ENCODE results near the gene MYH9.
A peak's percentile ranks its signal among the peaks of the same experiment; 100 is the strongest.
"Not testable (repeated sequence)": the region's sequence is repeated elsewhere in the genome, so short reads cannot be mapped to it uniquely, and the experiment has no call there.

The MYH9 gene

DNA sequence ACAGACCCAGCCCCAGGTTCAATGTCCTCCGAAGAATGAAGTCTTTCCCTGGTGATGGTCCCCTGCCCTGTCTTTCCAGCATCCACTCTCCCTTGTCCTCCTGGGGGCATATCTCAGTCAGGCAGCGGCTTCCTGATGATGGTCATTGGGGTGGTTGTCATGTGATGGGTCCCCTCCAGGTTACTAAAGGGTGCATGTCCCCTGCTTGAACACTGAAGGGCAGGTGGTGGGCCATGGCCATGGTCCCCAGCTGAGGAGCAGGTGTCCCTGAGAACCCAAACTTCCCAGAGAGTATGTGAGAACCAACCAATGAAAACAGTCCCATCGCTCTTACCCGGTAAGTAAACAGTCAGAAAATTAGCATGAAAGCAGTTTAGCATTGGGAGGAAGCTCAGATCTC lies 120.7 kb downstream of the MYH9 start:
- no peak for DNase-seq (ENCODE audit: low spot score)

- DNase-seq (ENCODE audit: low spot score) = not testable (repeated sequence)
Observed at GRCh38 chr22:36263886-36264664, 123.7 kb downstream of the MYH9 start.

GRCh38 chr22:36263216-36263673 lies 124.5 kb downstream of the MYH9 start:
- not testable (repeated sequence) for DNase-seq (ENCODE audit: low spot score)

- DNase-seq (ENCODE audit: low spot score) = not testable (repeated sequence)
Observed at GRCh38 chr22:36262307-36262706, 125.5 kb downstream of the MYH9 start.

DNA sequence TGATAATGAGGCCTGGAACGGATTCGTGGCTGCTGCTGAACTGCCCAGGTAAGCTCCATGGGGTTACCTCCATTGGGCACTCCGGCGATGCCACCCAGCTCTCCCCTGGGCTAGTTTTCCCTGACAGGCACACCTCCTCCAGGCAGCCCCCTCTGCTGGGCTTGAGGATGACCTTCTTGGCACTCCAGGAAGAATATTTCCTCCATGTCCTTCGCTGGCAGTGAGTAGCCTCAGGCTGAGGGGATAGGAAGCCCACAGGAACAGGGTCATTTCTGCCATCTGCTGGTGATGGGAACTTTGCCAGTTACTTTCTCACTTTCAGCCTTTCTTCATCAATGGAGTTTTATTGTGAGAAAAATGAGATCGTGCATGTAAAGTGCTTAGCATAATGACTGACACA lies 126.1 kb downstream of the MYH9 start:
- DNase-seq (ENCODE audit: low spot score) = not testable (repeated sequence)

DNA sequence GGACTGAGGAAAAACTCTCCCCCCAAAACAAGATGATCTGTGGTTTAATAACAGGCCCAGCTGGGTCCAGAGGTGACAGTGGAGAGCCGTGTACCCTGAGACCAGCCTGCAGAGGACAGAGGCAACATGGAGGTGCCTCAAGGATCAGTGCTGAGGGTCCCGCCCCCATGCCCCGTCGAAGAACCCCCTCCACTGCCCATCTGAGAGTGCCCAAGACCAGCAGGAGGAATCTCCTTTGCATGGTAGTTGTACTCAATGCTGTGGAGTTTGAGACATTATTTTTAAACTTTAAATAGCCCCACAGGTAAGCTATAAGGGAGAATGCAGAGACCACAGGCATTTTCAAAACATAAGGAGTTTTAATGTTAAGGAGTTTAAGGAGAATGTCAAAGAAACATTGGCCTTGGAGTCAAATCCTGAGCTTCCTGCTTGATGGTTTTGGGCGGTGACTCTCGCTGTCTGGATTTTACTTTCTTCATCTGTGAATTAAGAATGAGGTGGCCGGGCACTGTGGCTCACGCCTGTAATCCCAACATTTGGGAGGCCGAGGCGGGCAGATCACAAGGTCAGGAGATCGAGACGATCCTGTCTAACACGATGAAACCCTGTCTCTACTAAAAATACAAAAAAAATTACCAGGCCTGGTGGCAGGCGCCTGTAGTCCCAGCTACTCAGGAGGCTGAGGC lies 128.0 kb downstream of the MYH9 start:
- DNase-seq (ENCODE audit: low spot score) = no peak

- no peak for DNase-seq (ENCODE audit: low spot score)
Observed at GRCh38 chr22:36258701-36259614, 128.8 kb downstream of the MYH9 start.

DNA sequence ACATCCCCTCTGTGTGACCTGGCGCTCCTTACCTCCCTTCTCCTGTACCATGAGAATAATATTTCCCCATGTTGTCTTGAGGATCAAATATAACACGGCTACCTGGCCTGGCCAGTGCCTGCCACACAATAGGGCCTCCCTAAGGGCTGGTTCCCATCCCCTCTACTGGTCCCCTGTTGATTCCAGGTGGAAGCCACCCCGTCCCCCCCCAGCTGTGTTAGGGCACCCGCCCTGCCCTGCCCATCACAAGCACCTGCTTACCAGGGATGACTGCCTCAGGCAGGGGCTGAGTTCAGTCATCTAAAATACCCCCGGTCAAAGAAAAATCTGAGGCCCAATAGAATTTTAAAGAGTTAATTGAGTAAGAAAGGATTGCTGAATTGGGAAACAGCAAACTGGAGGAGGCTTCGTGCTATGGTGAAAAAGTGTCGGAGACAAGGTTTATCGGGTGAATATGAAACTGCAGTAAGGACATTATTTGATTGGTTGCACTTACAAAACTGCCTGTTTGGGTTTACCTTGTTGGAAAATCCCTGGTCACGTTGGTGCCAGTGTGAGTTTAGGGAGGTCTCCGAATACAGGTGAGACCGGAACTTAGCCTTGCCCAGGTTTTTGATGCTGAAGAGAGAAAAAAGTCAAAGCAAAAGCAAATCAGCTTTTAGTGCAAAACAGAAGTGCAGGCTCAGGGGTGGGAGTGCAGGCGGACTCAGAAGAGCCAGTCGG lies 129.7 kb downstream of the MYH9 start:
- no peak for DNase-seq (ENCODE audit: low spot score)

DNA sequence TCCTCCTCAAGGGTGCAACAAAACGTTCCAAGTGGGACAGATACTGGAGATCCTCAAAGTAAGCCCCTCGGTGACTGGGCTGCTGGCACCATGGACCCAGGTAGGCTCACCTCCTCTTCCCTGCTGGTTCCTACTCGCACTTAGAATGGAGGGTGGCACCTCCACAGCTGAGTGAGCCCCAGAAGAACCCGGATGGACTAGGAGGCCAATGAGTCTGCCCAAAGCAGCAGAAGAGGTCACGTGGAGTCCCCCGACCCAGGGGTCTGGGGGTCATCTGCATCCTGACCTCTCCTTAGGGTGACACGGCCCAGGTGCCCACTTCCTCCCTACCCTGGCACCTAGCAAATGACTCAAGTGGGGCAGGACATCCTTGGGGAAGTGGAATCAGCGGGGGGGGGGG lies 130.5 kb downstream of the MYH9 start:
- DNase-seq (ENCODE audit: low spot score) = no peak

GRCh38 chr22:36256478-36256877 lies 131.3 kb downstream of the MYH9 start:
- DNase-seq (ENCODE audit: low spot score) = no peak

DNA sequence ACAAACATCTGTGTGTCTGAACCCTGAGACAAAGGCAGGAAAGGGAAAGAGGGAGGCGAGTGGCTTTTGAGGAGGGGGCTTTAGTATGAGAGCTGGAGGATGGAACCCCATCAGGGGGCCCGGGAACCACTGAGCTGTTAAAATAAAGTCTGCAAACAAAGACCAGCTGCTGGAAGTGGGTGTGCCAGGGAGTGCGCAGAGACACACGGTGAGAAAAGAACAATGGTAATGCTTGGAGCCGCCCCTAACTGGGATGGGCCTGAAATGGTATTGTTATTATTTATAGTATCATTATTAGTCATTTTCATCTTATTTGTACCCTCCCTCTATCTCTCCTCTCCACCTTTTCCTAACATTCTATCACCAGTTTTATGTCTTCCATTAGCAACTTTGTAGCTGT lies 132.2 kb downstream of the MYH9 start:
- DNase-seq (ENCODE audit: low spot score) = not testable (repeated sequence)

GRCh38 chr22:36253523-36254490 lies 134.0 kb downstream of the MYH9 start:
- no peak for DNase-seq (ENCODE audit: low spot score)

DNA sequence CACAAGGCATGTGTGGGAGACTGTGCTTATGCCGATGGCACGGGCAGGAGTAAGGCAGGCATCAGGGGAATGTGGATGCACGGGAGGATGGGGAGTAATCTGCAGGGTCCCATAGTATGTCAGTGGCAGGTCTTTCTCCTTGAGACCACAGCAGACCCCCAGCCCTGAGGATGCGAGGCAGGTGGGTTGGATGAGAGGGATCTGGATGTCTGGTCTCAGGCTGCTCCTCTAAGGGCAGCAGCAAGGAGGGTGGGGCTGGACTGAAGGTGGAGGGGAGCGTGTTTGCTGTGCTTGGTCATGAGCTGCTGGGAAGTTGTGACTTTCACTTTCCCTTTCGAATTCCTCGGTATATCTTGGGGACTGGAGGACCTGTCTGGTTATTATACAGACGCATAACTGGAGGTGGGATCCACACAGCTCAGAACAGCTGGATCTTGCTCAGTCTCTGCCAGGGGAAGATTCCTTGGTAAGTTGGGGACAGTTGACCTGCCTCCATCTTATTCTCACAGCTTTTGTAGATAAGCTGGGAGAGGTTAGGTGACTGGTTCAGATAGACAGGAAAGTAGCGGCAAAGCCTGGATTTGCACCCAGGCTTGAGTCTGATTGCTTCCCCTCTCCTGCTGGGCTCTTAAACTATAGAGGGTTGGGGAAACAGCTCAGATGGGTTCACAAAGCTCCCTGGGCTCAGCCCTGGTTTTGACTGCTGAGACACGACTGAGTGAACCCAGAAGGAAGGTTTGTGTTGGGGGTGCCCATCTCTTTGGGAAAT lies 134.8 kb downstream of the MYH9 start, which contains the start of gene APOL1:
APOL1 (plus strand) TSS at position 380 of the 769 bp plus-strand sequence. CDS start 1,823 bp downstream, outside the sequence.
- DNase-seq (ENCODE audit: low spot score) = peak; percentile 45

GRCh38 chr22:36251979-36252608 lies 135.7 kb downstream of the MYH9 start:
- not testable (repeated sequence) for DNase-seq (ENCODE audit: low spot score)

DNA sequence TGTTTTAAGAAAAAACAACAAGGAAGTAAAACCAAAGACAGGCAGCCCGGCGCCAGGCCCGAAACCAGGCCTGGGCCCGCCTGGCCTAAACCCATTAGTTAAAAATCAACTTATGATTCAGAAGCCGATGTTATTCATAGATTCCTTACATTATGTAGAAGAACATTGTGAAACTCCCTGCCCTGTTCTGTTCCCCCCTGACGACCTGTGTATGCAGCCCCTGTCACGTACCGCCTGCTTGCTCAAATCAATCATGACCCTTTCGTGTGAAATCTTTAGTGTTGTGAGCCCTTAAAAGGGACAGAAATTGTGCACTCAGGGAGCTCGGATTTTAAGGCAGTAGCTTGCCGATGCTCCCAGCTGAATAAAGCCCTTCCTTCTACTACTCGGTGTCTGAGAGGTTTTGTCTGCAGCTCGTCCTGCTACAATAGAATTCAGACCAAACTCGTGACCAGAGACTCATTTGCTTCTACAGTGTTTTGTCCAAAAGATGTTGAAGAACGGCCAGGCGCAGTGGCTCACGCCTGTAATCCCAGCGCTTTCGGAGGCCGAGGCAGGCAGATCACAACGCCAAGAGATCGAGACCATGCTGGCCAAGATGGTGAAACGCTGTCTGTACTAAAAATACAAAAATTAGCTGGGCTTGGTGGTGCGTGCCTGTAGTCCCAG lies 137.3 kb downstream of the MYH9 start:
- not testable (repeated sequence) for DNase-seq (ENCODE audit: low spot score)

DNA sequence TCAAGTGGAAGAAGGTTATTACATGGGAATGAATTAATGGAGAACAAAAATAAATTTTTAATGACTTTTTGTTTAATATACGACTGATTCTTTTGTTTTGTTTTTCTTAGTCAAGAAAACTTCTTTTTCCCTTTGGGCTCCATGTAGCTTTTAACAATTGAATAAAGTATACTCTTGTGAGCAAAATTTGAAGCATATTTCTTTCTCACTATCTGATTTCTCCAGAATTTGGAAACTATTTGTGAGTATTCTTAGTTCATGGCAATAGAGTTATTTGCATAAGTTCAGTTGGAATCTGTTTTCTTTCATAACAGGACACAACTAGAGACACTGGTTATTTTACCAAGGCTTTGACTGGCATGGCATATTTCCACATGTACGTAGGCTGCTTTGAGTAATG lies 138.6 kb downstream of the MYH9 start:
- no peak for DNase-seq (ENCODE audit: low spot score)

DNA sequence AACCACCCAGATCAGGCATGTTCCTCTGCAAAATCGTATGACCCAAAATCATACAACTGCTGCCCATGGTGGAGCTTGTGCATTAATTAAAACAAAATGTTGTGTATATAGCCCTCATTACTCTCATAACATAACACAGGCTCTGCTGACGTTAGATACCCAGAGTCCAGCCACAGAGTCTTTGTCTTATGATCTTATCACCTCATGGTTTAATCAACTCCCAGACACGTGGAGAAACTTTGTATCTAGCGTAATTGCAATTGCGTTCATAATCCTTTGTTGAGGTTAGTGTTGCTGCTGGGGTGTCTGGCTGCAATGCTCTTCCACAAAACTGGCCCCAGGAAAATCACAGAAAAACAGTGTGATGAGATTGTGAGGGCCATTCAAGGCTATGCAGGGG lies 139.8 kb downstream of the MYH9 start:
- DNase-seq (ENCODE audit: low spot score) = no peak

GRCh38 chr22:36246718-36247117 lies 141.0 kb downstream of the MYH9 start:
- DNase-seq (ENCODE audit: low spot score) = no peak

Measured in SW480 (cell line).